RWPE2 (cell line): ENCODE data around the gene KSR2.

ENCODE experiments used
- ATAC-seq: fragments of 200-7000 bp; cut with Tn5 transposase; 3 replicates; pipeline ENCODE4 v1.9.1; 2021; ENCODE audit warnings: low read depth
- DNase-seq: peaks from one replicate; pipeline ENCODE4 v3.0.0-alpha.2; 2020; ENCODE audit warnings: low spot score
- H3K27ac ChIP-seq: fragments of 450-650 bp; 2 replicates; pipeline ENCODE4 v1.5.1; 2017; ENCODE audit warnings: mild to moderate bottlenecking; ENCODE audit not compliant: poor library complexity, severe bottlenecking
- H3K27me3 ChIP-seq: fragments of 250-450 bp; sonication (Bioruptor Pico); 2 replicates; pipeline ENCODE4 v1.5.1; 2021; ENCODE audit warnings: mild to moderate bottlenecking, moderate library complexity; ENCODE audit not compliant: insufficient read depth, poor library complexity, severe bottlenecking
- H3K36me3 ChIP-seq: fragments of 250-450 bp; sonication (Bioruptor Pico); 2 replicates; pipeline ENCODE4 v1.5.1; 2020; ENCODE audit warnings: low read depth, mild to moderate bottlenecking, moderate library complexity
- H3K4me1 ChIP-seq: fragments of 250-450 bp; sonication (Bioruptor Pico); 2 replicates; pipeline ENCODE4 v1.5.1; 2021; ENCODE audit warnings: mild to moderate bottlenecking, moderate library complexity; ENCODE audit not compliant: insufficient read depth, poor library complexity, severe bottlenecking
- H3K4me3 ChIP-seq: fragments of 250-450 bp; sonication (Bioruptor Pico); 2 replicates; pipeline ENCODE4 v1.5.1; 2021; ENCODE audit warnings: mild to moderate bottlenecking, moderate library complexity; ENCODE audit not compliant: severe bottlenecking
- H3K9me3 ChIP-seq: fragments of 250-450 bp; sonication (Bioruptor Pico); 2 replicates; pipeline ENCODE4 v1.5.1; 2021; ENCODE audit warnings: mild to moderate bottlenecking, moderate library complexity; ENCODE audit not compliant: severe bottlenecking
- TF ChIP-seq, protein P1 (sequence below): fragments of 450-650 bp; IDR thresholded peaks from one replicate; pipeline ENCODE4 v1.5.1; 2017; ENCODE audit warnings: mild to moderate bottlenecking, moderate library complexity; ENCODE audit not compliant: poor library complexity, severe bottlenecking

The KSR2 gene

DNA sequence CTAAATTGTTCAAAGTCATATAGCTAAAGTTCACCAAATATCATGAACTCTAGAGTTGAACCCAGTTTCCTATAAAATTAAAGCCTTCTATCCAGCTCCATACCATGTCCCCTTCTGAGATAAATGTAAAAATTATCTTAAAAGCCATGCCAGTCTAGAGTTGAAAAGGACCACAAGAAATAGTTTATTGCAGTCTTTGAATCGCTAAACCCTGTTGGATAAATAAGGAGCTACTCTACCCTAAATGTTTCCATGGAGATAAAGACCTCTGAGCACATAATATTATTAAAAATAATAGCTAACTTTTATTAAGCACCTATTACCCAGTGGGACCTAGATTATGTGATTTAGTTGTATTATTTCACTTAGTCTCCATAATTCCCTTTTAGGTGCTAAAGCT lies 379.8 kb downstream of the KSR2 start:
- DNase-seq (no peak), ATAC-seq (no peak)
- Histone ChIP-seq H3K36me3 (no peaks in the 10 kb centered on the region), H3K9me3 (no peaks in the 10 kb centered on the region), H3K27me3 (no peaks in the 10 kb centered on the region), H3K4me1 (no peaks in the 10 kb centered on the region), H3K27ac (no peak overlapping the region), H3K4me3 (no peak overlapping the region)
- TF ChIP-seq, protein P1, sequence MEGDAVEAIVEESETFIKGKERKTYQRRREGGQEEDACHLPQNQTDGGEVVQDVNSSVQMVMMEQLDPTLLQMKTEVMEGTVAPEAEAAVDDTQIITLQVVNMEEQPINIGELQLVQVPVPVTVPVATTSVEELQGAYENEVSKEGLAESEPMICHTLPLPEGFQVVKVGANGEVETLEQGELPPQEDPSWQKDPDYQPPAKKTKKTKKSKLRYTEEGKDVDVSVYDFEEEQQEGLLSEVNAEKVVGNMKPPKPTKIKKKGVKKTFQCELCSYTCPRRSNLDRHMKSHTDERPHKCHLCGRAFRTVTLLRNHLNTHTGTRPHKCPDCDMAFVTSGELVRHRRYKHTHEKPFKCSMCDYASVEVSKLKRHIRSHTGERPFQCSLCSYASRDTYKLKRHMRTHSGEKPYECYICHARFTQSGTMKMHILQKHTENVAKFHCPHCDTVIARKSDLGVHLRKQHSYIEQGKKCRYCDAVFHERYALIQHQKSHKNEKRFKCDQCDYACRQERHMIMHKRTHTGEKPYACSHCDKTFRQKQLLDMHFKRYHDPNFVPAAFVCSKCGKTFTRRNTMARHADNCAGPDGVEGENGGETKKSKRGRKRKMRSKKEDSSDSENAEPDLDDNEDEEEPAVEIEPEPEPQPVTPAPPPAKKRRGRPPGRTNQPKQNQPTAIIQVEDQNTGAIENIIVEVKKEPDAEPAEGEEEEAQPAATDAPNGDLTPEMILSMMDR = no peak

DNA sequence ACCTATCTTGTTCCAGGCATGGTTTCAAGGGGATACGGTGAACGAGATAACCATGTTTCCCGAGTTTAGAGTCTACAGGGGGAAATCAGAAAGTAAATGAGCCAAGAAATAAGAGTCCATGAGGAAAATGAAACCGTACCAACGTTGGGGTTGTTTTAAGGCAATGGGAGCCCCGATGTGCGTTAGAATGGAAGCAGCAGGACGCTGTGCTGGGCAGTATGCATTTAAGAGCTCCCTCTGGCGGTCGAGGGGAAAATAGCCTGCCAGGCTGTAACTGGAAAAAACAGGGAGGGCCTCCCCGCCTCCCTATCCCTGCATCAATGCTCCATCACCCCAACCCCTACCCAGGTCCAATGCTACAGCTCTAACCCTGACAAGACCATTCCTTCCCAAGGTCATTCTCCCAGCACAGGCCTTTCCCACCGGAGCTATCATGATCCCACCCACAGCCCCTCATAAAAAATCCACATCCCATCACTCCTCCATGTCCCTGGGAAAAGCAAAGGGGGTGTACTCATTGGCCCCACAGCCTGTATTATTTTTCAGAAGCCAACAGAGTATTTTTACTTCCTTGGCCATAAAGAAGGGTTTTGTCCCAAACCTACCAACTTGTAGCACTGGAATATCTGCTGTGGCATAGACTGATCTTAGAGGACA lies 381.0 kb downstream of the KSR2 start:
- H3K27me3 ChIP-seq = no peaks in the 10 kb centered on the region
- H3K9me3 ChIP-seq = no peaks in the 10 kb centered on the region
- H3K36me3 ChIP-seq = no peaks in the 10 kb centered on the region
- TF ChIP-seq, protein P1 = peak; percentile 86
- ATAC-seq = peak; percentile 76
- no peak overlapping the region for H3K4me3 ChIP-seq
- no peak overlapping the region for H3K27ac ChIP-seq
- H3K4me1 ChIP-seq = peaks cover 3% of the 10 kb centered on the region
- no peak for DNase-seq

DNA sequence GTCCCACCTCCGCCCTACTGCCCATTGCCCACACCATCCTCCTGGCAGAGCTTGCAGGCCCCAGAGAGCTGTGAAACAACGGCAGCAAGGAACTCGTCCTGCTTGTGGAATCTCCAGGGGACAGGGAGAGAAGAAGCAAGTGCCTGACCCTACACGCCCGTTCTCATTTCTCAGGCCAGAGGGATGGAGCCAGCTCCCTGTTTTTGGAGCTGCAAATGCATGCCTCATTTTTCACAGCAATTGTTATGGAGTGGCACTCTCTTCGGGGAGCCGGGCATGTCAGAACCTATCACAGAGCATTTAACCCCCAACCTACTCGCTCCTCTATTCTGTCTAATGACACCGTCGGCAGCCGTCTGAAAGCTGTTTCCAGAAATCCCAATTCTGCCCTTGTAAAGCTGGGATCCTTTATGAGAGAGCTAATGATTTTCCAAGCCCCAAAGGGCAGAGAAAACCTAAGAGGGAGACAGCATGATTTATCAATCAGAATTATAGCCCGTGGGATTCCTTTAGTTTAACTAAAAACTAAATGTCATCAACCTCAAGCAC lies 385.0 kb downstream of the KSR2 start:
- DNase-seq (no peak), ATAC-seq (no peak)
- H3K4me3 ChIP-seq = no peak overlapping the region
- TF ChIP-seq, protein P1 = no peak
- no peaks in the 10 kb centered on the region for H3K36me3 ChIP-seq
- peaks cover 3% of the 10 kb centered on the region for H3K4me1 ChIP-seq
- H3K9me3 ChIP-seq = no peaks in the 10 kb centered on the region
- H3K27ac ChIP-seq = no peak overlapping the region
- no peaks in the 10 kb centered on the region for H3K27me3 ChIP-seq

DNA sequence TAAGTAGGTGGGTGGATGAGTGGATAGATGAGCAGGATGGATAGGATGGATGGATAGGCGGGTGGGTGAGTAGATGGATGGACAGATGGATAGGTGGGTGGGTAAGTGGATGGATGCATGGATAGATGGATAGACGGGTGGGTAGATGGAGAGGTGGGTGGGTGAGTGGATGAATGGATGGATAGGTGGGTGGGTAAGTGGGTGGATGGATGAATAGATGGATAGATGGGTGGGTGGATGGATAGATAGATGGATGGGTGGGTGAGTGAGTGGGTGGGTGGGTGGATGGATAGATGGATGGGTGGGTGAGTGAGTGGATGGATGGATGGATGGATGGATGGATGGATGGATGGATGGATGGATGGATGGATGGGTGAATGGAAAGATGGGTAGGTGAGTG lies 385.7 kb downstream of the KSR2 start:
- Histone ChIP-seq H3K4me3 (no peak overlapping the region), H3K27ac (no peak overlapping the region), H3K36me3 (no peaks in the 10 kb centered on the region), H3K9me3 (no peaks in the 10 kb centered on the region), H3K27me3 (no peaks in the 10 kb centered on the region), H3K4me1 (peaks cover 3% of the 10 kb centered on the region)
- ATAC-seq = no peak
- TF ChIP-seq, protein P1 = no peak
- DNase-seq = no peak

DNA sequence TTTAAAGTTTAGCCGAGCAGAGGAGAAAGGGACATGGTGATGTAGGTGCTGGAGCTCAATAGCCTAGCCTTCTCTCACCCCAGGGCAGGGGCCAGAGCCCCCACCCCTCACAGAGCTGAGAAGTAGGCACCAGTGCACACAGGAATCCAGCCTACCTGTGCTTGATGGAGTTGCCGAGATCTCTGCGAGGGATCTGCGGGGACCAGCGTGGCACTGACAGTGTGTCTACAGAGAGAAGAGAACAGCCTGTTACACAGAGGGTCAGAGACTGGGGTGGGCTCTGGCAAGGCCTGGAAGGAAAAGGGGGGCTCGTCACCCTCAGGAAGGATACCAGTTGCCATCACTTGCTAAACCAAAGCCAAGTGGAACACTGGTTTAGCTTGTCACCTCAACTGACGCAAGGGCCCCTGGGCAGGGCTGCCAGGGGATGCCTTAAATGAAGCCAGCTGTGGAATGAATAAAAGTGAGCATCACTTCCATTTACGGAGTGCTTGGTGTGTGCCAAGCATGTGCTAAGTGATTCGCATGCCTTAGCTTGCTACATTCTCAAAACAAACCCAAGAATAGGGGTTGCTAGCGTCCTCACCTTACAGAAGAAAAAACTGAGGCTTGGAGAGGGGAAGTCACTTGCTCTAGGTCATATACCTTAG lies 386.5 kb downstream of the KSR2 start:
- Histone ChIP-seq H3K9me3 (no peaks in the 10 kb centered on the region), H3K4me1 (peaks cover 3% of the 10 kb centered on the region), H3K36me3 (no peaks in the 10 kb centered on the region), H3K27me3 (no peaks in the 10 kb centered on the region), H3K4me3 (no peak overlapping the region), H3K27ac (no peak overlapping the region)
- TF ChIP-seq, protein P1 = no peak
- ATAC-seq (no peak), DNase-seq (no peak)
